ENCODE measurements around the gene GRIFIN.

The GRIFIN gene

DNA sequence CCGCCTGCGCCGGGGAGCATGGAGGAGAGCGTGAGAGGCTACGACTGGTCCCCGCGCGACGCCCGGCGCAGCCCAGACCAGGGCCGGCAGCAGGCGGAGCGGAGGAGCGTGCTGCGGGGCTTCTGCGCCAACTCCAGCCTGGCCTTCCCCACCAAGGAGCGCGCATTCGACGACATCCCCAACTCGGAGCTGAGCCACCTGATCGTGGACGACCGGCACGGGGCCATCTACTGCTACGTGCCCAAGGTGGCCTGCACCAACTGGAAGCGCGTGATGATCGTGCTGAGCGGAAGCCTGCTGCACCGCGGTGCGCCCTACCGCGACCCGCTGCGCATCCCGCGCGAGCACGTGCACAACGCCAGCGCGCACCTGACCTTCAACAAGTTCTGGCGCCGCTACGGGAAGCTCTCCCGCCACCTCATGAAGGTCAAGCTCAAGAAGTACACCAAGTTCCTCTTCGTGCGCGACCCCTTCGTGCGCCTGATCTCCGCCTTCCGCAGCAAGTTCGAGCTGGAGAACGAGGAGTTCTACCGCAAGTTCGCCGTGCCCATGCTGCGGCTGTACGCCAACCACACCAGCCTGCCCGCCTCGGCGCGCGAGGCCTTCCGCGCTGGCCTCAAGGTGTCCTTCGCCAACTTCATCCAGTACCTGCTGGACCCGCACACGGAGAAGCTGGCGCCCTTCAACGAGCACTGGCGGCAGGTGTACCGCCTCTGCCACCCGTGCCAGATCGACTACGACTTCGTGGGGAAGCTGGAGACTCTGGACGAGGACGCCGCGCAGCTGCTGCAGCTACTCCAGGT is 43.1 kb downstream of the GRIFIN start:
- DNase-seq = no peak

DNA sequence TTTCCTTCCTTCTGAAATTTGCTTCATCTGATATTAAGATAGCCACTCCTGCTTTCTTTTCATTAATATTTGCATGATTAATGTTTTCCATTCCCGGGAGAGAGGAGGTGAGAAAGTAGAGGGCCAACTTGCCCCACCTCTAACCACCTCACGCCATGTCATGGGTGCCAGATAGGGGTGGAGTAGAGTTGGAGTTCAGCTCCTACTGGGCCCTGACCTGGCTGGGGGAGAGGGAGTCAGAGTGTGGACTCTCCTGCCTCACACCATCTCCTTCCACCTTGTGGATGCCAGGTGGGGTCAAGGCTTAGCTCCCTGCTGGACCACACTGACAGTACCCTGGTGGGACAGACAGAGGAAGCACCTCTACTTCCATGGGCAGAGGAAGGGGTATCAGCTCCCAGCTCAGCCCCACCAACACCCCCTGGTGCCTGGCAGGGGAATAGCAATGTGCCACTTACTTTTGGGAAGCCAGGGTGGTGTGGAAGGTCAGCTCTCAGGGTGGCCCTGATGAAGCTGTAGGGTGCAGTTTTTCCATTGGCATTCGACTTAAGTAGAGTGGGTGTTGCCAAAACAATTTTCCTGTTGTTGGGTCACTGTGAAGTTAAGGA is 44.8 kb downstream of the GRIFIN start:
- peak; percentile 30 to 51 for DNase-seq

DNA sequence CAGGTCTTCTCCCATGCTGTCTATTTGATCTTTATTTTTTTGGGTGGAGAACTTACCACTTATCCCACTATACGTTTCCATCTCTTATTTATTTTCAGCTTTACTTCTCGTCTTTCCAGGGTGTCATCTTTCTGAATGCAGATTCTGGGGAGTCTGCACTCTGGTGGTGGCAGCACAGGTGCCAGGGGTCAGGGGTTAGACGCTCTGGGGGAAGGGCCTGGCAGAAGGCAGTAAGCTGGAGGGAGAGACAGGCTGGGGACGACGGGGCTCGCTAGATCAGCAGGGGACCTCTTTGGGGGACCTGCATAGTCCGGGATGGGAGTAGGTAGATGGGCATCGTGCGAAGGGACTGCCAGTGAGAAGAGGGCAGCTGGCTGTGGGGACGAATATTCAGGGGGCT is 50.4 kb downstream of the GRIFIN start:
- DNase-seq = no peak
